NOMO-1 treated with DMSO at 0.1 percent for 48 hours (cell line): ENCODE data around the gene CEP128.

Source experiments
- DNase-seq: peaks from one replicate; lab custom pipeline; 2025; ENCODE audit not compliant: unreplicated experiment; lab: John Stamatoyannopoulos, UW

Gene CEP128

GRCh38 chr14:80692903-80693302 lies 248.6 kb downstream of the CEP128 start:
- no peak for DNase-seq

GRCh38 chr14:80681651-80682050 lies 259.9 kb downstream of the CEP128 start:
- no peak for DNase-seq

- DNase-seq = no peak
Measured at GRCh38 chr14:80679273-80679672, 262.3 kb downstream of the CEP128 start.

- no peak for DNase-seq
Measured at GRCh38 chr14:80678436-80678835, 263.1 kb downstream of the CEP128 start.

GRCh38 chr14:80669426-80669825 lies 272.1 kb downstream of the CEP128 start:
- no peak for DNase-seq

- no peak for DNase-seq
Measured at GRCh38 chr14:80664576-80664975, 277.0 kb downstream of the CEP128 start.

GRCh38 chr14:80663541-80663940 lies 278.0 kb downstream of the CEP128 start:
- DNase-seq = no peak

- no peak for DNase-seq
Measured at GRCh38 chr14:80659783-80660182, 281.8 kb downstream of the CEP128 start.

- no peak for DNase-seq
Measured at GRCh38 chr14:80658733-80659132, 282.8 kb downstream of the CEP128 start.

GRCh38 chr14:80658155-80658554 lies 283.4 kb downstream of the CEP128 start:
- DNase-seq = no peak

- no peak for DNase-seq
Measured at GRCh38 chr14:80653956-80654355, 287.6 kb downstream of the CEP128 start.

GRCh38 chr14:80645667-80646413 lies 295.7 kb downstream of the CEP128 start:
- no peak for DNase-seq

GRCh38 chr14:80644826-80645225 lies 296.7 kb downstream of the CEP128 start:
- DNase-seq = no peak

GRCh38 chr14:80638620-80639515 lies 302.7 kb downstream of the CEP128 start:
- DNase-seq = no peak

- DNase-seq = no peak
Measured at GRCh38 chr14:80637756-80638619, 303.6 kb downstream of the CEP128 start.

GRCh38 chr14:80636071-80636470 lies 305.5 kb downstream of the CEP128 start:
- no peak for DNase-seq

- no peak for DNase-seq
Measured at GRCh38 chr14:80634106-80634758, 307.3 kb downstream of the CEP128 start.

GRCh38 chr14:80629606-80630005 lies 311.9 kb downstream of the CEP128 start:
- DNase-seq = no peak

- no peak for DNase-seq
Measured at GRCh38 chr14:80628547-80628946, 313.0 kb downstream of the CEP128 start.

- no peak for DNase-seq
Measured at GRCh38 chr14:80627745-80628144, 313.8 kb downstream of the CEP128 start.

GRCh38 chr14:80624581-80624980 lies 317.0 kb downstream of the CEP128 start:
- DNase-seq = no peak
